H1 (cell line): Measurements from ENCODE around the gene CSNK1A1.

ENCODE experiments used
- TF ChIP-seq, protein P1 (sequence below): IDR thresholded peaks from 2 replicates; pipeline ENCODE4 v1.6.1; 2012; ENCODE audit warnings: inconsistent platforms
- TF ChIP-seq, protein P2 (sequence below), 3 experiments: IDR thresholded peaks; 1 replicate in 2 of 3; 2 replicates in 1 of 3; pipeline versions ENCODE4 v1.5.1 to v1.6.1; 2011; ENCODE audit warnings: low read length in 3 of 3, mild to moderate bottlenecking in 3 of 3, inconsistent platforms in 2 of 3, low read depth in 1 of 3, moderate library complexity in 1 of 3; ENCODE audit not compliant: insufficient read depth in 1 of 3; ENCODE audit errors: control extremely low read depth in 1 of 3

DNA sequence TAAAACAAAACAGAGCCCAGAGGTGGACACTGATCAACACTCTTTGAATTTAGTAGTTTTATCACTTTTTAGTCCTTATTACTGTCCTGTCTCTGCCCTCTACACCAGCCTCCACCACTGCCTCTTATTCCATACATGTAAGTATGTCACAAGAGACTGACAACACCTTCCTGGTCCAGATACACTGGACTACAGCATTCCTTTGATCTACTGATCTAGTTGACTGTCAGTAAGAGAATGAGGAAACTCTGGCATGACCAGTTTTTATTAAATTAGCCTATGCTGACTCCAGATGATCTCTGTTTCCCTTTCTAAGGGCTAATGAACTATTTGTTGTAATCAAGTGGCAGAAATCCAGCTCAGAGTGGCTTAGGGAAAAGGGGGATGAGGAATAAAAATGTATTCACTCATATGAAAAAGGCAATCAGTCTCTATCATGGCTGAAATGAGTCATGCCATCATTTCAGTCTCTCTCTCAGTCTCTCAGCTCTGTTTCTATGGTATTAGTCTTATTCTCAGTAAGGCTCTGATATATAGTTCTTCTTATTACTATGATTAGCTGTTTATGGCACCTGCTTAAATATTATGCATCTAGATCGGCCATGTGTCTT, 35.6 kb upstream of the CSNK1A1 start:
- TF ChIP-seq, protein P1, sequence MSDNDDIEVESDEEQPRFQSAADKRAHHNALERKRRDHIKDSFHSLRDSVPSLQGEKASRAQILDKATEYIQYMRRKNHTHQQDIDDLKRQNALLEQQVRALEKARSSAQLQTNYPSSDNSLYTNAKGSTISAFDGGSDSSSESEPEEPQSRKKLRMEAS: no peak
- TF ChIP-seq, protein P2, sequence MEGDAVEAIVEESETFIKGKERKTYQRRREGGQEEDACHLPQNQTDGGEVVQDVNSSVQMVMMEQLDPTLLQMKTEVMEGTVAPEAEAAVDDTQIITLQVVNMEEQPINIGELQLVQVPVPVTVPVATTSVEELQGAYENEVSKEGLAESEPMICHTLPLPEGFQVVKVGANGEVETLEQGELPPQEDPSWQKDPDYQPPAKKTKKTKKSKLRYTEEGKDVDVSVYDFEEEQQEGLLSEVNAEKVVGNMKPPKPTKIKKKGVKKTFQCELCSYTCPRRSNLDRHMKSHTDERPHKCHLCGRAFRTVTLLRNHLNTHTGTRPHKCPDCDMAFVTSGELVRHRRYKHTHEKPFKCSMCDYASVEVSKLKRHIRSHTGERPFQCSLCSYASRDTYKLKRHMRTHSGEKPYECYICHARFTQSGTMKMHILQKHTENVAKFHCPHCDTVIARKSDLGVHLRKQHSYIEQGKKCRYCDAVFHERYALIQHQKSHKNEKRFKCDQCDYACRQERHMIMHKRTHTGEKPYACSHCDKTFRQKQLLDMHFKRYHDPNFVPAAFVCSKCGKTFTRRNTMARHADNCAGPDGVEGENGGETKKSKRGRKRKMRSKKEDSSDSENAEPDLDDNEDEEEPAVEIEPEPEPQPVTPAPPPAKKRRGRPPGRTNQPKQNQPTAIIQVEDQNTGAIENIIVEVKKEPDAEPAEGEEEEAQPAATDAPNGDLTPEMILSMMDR (IDR thresholded peaks at IDR 0.05; ENCODE audit: control extremely low read depth in 1 of 3, insufficient read depth in 1 of 3, low read depth in 1 of 3, low read length in 3 of 3): no peak
